Left lung (tissue), 10 donors: ENCODE data around the gene IMPACT. TPM values are rescaled to one million over a fixed set of nuclear protein-coding genes. Genes with fewer than 3 reads are reported as not detected.

Experiments used
- ATAC-seq: fragments of 200-7000 bp; cut with Tn5 transposase; one replicate; pipeline ENCODE4 v1.9.1; 2020; ENCODE audit warnings: moderate library complexity
- DNase-seq, 4 donors: peaks; one replicate each; pipeline ENCODE4 v3.0.0-alpha.2; 2013 to 2020
- H3K27ac ChIP-seq, 2 donors: fragments of 200-600 bp; sonication (generic) in 1 of 2; one replicate each; pipeline versions ENCODE4 v1.5.0 to v1.8.0; 2020 to 2021
- H3K27me3 ChIP-seq, 2 donors: fragments of 200-600 bp; sonication (generic) in 1 of 2; one replicate each; pipeline versions ENCODE4 v1.5.0 to v1.8.0; 2020 to 2021
- H3K36me3 ChIP-seq, 2 donors: fragments of 200-600 bp; sonication (generic) in 1 of 2; one replicate each; pipeline versions ENCODE4 v1.5.0 to v1.8.0; 2020 to 2021
- H3K4me1 ChIP-seq, 2 donors: fragments of 200-600 bp; one replicate each; pipeline ENCODE4 v1.8.0; 2021
- H3K4me3 ChIP-seq, 2 donors: fragments of 200-600 bp; sonication (generic) in 1 of 2; one replicate each; pipeline versions ENCODE4 v1.5.0 to v1.8.0; 2020 to 2021; ENCODE audit warnings: mild to moderate bottlenecking in 1 of 2
- H3K9me3 ChIP-seq, 2 donors: fragments of 200-600 bp; sonication (generic) in 1 of 2; one replicate each; pipeline versions ENCODE4 v1.5.0 to v1.8.0; 2020 to 2021
- intact Hi-C, 2 donors: fragments of 100-400 bp; cut with DNase I; formaldehyde crosslinking; loops; one replicate each; pipeline versions ENCODE4 v1.11.2 to v1.14.2; 2022
- polyA plus RNA-seq, 6 donors: library from polyadenylated mRNA; unstranded; fragments of 120-200 nt; gene quantifications; one replicate each; pipeline ENCODE4 v1.2.1, GENCODE V29; 2013; ENCODE audit not compliant: insufficient read length in 6 of 6
- total RNA-seq, 2 donors: library from RNA; stranded (reverse); fragmentation: NEBNext Ultra II Directional; extraction: Animal tissue kit (Norgen Biotek cat#: 25700); gene quantifications; one replicate each; pipeline ENCODE4 v1.2.1, GENCODE V29; 2021
- TF ChIP-seq, protein P1 (sequence below), 2 donors: fragments of 200-600 bp; sonication (generic) in 1 of 2; IDR thresholded peaks; one replicate each; pipeline versions ENCODE4 v1.5.0 to v1.8.0; 2021; ENCODE audit warnings: antibody characterized with exemption in 2 of 2
- donor health status: DM: no; HTN: yes; CAD: no.
- donor health status: DM: no; HTN: no; CAD: no.

The IMPACT gene
- total and polyA plus RNA-seq, 8 donors: 32.5 to 58.8 (median 51.8) TPM

DNA sequence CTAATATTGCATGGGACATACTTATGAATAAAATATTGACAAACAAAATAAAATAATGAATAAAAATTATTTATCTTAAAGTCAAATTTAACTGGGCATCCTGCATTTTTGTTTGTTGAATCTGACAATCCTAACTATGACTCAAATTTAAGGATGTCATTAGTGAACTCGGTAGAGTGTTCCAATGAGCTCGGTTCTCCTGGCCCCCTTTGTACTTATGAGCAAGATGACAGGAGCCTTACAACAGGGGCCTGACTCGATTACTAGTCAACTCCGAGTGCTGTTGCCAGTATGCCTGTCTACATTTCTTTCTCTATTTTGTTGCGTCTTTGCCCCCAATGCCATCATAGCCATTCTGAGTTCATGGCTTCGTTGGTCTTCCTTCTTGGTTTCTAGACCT, 74.3 kb downstream of the IMPACT start:
- Histone ChIP-seq H3K36me3 (no peaks in the 10 kb centered on the region), H3K4me3 (no peak overlapping the region), H3K27me3 (no peaks in the 10 kb centered on the region), H3K4me1 (no peaks in the 10 kb centered on the region), H3K9me3 (no peaks in the 10 kb centered on the region), H3K27ac (no peak overlapping the region)
- intact Hi-C loops: no loop called here
- DNase-seq: no peak
- TF ChIP-seq, protein P1, sequence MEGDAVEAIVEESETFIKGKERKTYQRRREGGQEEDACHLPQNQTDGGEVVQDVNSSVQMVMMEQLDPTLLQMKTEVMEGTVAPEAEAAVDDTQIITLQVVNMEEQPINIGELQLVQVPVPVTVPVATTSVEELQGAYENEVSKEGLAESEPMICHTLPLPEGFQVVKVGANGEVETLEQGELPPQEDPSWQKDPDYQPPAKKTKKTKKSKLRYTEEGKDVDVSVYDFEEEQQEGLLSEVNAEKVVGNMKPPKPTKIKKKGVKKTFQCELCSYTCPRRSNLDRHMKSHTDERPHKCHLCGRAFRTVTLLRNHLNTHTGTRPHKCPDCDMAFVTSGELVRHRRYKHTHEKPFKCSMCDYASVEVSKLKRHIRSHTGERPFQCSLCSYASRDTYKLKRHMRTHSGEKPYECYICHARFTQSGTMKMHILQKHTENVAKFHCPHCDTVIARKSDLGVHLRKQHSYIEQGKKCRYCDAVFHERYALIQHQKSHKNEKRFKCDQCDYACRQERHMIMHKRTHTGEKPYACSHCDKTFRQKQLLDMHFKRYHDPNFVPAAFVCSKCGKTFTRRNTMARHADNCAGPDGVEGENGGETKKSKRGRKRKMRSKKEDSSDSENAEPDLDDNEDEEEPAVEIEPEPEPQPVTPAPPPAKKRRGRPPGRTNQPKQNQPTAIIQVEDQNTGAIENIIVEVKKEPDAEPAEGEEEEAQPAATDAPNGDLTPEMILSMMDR (IDR thresholded peaks at IDR 0.05): no peak
- ATAC-seq: no peak

DNA sequence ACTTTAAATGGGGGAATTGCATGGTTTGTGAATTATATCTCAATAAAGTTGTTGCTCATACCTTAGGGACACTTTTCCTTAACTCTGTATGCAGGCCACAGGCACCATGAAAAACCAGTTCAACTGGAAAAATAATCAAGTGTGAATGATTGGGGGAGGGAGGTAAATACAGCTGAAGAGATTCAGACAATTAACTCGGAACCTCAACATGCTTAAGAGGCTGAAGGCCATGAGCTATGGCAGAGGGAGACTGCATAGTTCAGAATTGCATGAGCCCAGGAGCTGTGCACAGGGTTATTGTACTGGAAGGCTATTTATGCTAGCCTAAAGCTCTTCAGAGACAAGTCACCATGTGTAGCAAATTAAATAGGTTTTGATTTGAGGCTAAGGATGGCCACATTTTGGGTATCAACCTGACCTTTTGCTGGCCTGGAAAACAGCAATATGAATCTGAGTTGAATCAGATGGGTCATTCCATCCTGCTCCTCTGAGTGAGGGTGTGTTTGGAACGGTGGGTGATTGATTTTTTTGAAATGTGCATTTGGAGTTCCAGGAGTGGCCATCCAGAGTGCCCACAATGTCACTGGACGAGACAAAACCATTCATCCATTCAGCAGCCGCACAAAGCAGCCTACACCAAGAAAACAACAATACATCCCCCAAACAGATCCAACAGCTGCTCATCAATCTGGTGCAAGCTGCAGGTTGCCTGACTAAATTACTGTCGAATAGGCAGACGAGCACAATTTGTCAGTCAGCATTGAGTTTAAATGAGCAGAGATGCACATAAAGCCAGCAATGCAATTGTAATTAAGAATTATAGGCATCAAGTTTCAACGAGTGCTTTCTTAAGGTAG, 76.4 kb downstream of the IMPACT start:
- H3K27ac ChIP-seq: no peak overlapping the region
- TF ChIP-seq, protein P1 (IDR thresholded peaks at IDR 0.05): no peak
- ATAC-seq: peak; percentile 87

More for the DNA sequence above, 76.4 kb downstream of the IMPACT start:
- no peaks in the 10 kb centered on the region for H3K4me1 ChIP-seq
- H3K27me3 ChIP-seq: no peaks in the 10 kb centered on the region
- H3K9me3 ChIP-seq: no peaks in the 10 kb centered on the region
- DNase-seq: peak in 2 of 4 donors; percentile 12 to 43
- no peaks in the 10 kb centered on the region for H3K36me3 ChIP-seq
- intact Hi-C loops: no loop called here
- H3K4me3 ChIP-seq: no peak overlapping the region

Other genes starting within 250 kb of the IMPACT start
- gene OSBPL1A, start 28.8 kb upstream of the IMPACT start, total RNA-seq: 10 to 100 TPM; 29.6 to 33.6 TPM
- 10 to 100 TPM; 52.9 to 65.7 (median 55.9) TPM for gene OSBPL1A, start 28.8 kb upstream of the IMPACT start, polyA plus RNA-seq
- gene HRH4, start 34.0 kb downstream of the IMPACT start, total RNA-seq: 1 to 10 TPM in 1 of 2 donors, under 1 TPM in 1; 0.17 to 7.5 TPM
- under 1 TPM in 4 of 6 donors, not detected in 2; 0.06 to 0.12 (median 0.08) TPM for gene HRH4, start 34.0 kb downstream of the IMPACT start, polyA plus RNA-seq